HL-60 (cell line): ENCODE data around the gene ARHGAP18.

Experiments
- DNase-seq, 2 experiments: peaks; one replicate each; pipeline ENCODE4 v3.0.0-alpha.2; 2010 to 2020; ENCODE audit warnings: low read depth in 1 of 2, low spot score in 1 of 2
- H3K27ac ChIP-seq: fragments of 250-450 bp; sonication (Bioruptor Pico); replicated peaks from 2 replicates; pipeline ENCODE4 v1.5.1; 2020; ENCODE audit warnings: mild to moderate bottlenecking, moderate library complexity
- H3K27me3 ChIP-seq: fragments of 250-450 bp; sonication (Bioruptor Pico); 2 replicates; pipeline ENCODE4 v1.5.1; 2021; ENCODE audit warnings: mild to moderate bottlenecking, moderate library complexity; ENCODE audit not compliant: insufficient read depth, poor library complexity, severe bottlenecking
- H3K4me3 ChIP-seq: replicated peaks from 2 replicates; pipeline ENCODE4 v1.5.1; 2011; ENCODE audit warnings: mild to moderate bottlenecking, control low read depth, low read length; ENCODE audit not compliant: insufficient read depth
- GABPA ChIP-seq: IDR thresholded peaks from 2 replicates; pipeline ENCODE4 v1.6.1; 2012; ENCODE audit warnings: low read depth
- POLR2AphosphoS5 ChIP-seq: IDR thresholded peaks from 2 replicates; pipeline ENCODE4 v1.6.1; 2012; ENCODE audit warnings: low read depth
- SPI1 ChIP-seq: IDR thresholded peaks from 2 replicates; pipeline ENCODE4 v1.6.1; 2012; ENCODE audit warnings: low read depth, mild to moderate bottlenecking, borderline replicate concordance
- TF ChIP-seq, protein P1 (sequence below): IDR thresholded peaks from 2 replicates; pipeline ENCODE4 v1.6.1; 2012; ENCODE audit warnings: low read depth; ENCODE audit not compliant: insufficient replicate concordance
- TF ChIP-seq, protein P2 (sequence below): IDR thresholded peaks from one replicate; pipeline ENCODE4 v1.5.1; 2011; ENCODE audit warnings: low read length, control low read depth, inconsistent platforms; ENCODE audit not compliant: insufficient read depth

Gene ARHGAP18

DNA sequence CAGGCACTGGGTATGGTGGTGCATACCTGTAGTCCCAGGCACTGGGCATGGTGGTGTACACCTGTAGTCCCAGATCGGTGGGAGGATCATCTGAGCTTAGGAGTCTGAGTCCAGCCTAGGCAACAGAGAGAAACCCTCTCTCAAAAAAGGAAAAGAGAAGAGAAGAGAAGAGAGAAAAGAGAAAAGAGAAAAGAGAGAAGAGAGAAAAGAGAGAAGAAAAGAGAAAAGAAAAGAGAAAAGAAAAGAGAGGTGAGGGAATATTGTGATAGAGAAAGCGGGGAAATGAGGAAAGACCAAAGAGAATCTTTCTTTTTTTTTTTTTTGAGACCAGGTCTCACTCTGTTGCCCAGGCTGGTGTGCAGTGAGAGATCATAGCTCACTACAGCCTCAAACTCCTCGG is 108.7 kb downstream of the ARHGAP18 start:
- TF ChIP-seq, protein P1, sequence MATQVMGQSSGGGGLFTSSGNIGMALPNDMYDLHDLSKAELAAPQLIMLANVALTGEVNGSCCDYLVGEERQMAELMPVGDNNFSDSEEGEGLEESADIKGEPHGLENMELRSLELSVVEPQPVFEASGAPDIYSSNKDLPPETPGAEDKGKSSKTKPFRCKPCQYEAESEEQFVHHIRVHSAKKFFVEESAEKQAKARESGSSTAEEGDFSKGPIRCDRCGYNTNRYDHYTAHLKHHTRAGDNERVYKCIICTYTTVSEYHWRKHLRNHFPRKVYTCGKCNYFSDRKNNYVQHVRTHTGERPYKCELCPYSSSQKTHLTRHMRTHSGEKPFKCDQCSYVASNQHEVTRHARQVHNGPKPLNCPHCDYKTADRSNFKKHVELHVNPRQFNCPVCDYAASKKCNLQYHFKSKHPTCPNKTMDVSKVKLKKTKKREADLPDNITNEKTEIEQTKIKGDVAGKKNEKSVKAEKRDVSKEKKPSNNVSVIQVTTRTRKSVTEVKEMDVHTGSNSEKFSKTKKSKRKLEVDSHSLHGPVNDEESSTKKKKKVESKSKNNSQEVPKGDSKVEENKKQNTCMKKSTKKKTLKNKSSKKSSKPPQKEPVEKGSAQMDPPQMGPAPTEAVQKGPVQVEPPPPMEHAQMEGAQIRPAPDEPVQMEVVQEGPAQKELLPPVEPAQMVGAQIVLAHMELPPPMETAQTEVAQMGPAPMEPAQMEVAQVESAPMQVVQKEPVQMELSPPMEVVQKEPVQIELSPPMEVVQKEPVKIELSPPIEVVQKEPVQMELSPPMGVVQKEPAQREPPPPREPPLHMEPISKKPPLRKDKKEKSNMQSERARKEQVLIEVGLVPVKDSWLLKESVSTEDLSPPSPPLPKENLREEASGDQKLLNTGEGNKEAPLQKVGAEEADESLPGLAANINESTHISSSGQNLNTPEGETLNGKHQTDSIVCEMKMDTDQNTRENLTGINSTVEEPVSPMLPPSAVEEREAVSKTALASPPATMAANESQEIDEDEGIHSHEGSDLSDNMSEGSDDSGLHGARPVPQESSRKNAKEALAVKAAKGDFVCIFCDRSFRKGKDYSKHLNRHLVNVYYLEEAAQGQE, result no peak
- TF ChIP-seq SPI1 (no peak), GABPA (no peak), POLR2AphosphoS5 (no peak)
- TF ChIP-seq, protein P2, sequence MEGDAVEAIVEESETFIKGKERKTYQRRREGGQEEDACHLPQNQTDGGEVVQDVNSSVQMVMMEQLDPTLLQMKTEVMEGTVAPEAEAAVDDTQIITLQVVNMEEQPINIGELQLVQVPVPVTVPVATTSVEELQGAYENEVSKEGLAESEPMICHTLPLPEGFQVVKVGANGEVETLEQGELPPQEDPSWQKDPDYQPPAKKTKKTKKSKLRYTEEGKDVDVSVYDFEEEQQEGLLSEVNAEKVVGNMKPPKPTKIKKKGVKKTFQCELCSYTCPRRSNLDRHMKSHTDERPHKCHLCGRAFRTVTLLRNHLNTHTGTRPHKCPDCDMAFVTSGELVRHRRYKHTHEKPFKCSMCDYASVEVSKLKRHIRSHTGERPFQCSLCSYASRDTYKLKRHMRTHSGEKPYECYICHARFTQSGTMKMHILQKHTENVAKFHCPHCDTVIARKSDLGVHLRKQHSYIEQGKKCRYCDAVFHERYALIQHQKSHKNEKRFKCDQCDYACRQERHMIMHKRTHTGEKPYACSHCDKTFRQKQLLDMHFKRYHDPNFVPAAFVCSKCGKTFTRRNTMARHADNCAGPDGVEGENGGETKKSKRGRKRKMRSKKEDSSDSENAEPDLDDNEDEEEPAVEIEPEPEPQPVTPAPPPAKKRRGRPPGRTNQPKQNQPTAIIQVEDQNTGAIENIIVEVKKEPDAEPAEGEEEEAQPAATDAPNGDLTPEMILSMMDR, result no peak
- no peak overlapping the region for H3K4me3 ChIP-seq
- DNase-seq, result no peak
- no peaks in the 10 kb centered on the region for H3K27me3 ChIP-seq
- no peak overlapping the region for H3K27ac ChIP-seq

DNA sequence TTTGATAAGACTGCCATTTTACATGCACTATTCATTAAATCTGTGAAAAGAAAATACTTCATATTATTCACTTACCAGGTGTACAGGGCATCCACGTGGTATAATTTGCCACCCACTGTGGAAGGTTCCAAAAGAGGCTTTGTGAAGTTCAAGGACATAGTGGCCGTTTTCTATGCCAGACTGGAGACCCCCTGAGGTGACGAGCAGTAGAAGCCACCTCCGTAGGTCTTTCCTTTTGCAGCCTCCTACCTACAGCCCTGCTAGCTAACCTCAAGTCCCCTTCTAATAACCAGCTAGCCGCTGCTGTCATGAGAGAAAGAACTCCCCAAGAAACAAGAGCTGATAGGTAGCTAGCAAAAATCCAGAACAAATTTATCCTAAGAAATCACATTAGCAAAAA is 110.5 kb downstream of the ARHGAP18 start:
- TF ChIP-seq GABPA, result no peak
- TF ChIP-seq, protein P2, result no peak
- TF ChIP-seq, protein P1, result no peak
- TF ChIP-seq SPI1, result no peak
- TF ChIP-seq POLR2AphosphoS5, result no peak
- Histone ChIP-seq H3K27ac (no peak overlapping the region), H3K4me3 (no peak overlapping the region), H3K27me3 (no peaks in the 10 kb centered on the region)
- DNase-seq, result no peak

DNA sequence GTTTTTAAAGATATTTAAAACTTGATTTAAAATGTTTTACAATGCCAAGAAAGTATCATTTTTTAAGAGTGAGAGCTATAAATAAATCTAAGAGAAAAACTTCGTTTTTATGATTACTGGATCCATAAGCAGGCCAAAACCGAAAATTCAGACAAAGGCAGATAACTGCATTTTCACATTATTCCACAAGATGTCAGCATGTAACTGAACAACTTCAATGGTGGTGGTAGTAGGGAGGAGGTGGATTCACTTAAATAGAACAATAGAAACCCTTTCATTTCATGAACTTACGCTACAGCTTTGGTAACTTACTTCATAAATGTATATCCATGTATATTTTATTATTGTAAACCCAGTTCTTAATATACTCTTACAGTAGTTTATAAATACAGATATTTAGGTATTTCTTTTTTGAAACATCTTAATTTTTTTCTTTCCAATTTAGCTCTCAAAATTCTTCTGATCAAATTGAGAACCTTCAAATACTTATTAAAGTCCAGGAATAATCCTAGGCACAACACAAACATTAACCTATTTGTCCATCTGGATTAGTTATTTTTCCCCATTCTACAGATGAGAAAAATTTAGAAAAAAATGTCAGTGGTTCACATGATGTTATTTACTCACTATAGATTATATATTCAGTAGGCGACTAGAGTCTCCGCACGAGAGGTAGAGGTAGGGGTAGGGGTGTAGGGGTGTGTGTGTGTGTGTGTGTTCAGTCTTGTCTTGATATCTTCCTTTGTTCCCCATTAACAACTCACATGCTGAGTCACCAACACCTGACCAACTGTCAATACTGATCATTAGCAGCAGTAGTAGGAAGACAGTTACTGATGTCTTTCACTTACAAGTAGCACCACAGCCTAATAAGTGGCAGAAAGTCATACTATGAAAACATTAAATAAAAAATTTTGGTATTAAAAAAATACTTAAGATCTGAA is 111.5 kb downstream of the ARHGAP18 start:
- Histone ChIP-seq H3K27me3 (no peaks in the 10 kb centered on the region), H3K4me3 (no peak overlapping the region), H3K27ac (no peak overlapping the region)
- peak in 1 of 2 experiments; percentile 22 for DNase-seq
- TF ChIP-seq, protein P2, result peak; percentile 76
- TF ChIP-seq POLR2AphosphoS5, result no peak
